ES-I3 (cell line): Measurements from ENCODE around the gene CRADD.

ENCODE experiments used
- H3K36me3 ChIP-seq: 2 replicates; pipeline ENCODE4 v1.6.1; 2013; ENCODE audit warnings: mild to moderate bottlenecking, low read length, control low read depth, moderate library complexity; ENCODE audit not compliant: insufficient read depth
- H3K4me1 ChIP-seq: 2 replicates; pipeline ENCODE4 v1.6.1; 2013; ENCODE audit warnings: mild to moderate bottlenecking, control low read depth, low read length; ENCODE audit not compliant: insufficient read depth
- H3K9ac ChIP-seq: 2 replicates; pipeline ENCODE4 v1.6.1; 2013; ENCODE audit warnings: low read depth, mild to moderate bottlenecking, low read length, moderate library complexity
- H3K9me3 ChIP-seq: 2 replicates; pipeline ENCODE4 v1.6.1; 2013; ENCODE audit warnings: mild to moderate bottlenecking, low read length, moderate library complexity; ENCODE audit not compliant: control insufficient read depth, insufficient read depth

CRADD gene

GRCh38 chr12:93889516-93890212 is 212.5 kb downstream of the CRADD start:
- peaks cover 10% of the 10 kb centered on the region for H3K4me1 ChIP-seq
- no peaks in the 10 kb centered on the region for H3K36me3 ChIP-seq
- H3K9ac ChIP-seq: no peak overlapping the region
- no peaks in the 10 kb centered on the region for H3K9me3 ChIP-seq

- no peaks in the 10 kb centered on the region; the same call in 1 of the 2 replicates for H3K9me3 ChIP-seq
- H3K4me1 ChIP-seq: peaks cover 9% of the 10 kb centered on the region; the same call in 1 of the 2 replicates
- H3K9ac ChIP-seq: no peak overlapping the region
- H3K36me3 ChIP-seq: no peaks in the 10 kb centered on the region
Measured at GRCh38 chr12:93892423-93893268, 215.5 kb downstream of the CRADD start.

GRCh38 chr12:93894391-93895088 is 217.4 kb downstream of the CRADD start:
- Histone ChIP-seq H3K9me3 (no peaks in the 10 kb centered on the region; the same call in 1 of the 2 replicates), H3K9ac (no peak overlapping the region), H3K36me3 (no peaks in the 10 kb centered on the region), H3K4me1 (peaks cover 9% of the 10 kb centered on the region; the same call in 1 of the 2 replicates)

- no peaks in the 10 kb centered on the region; the same call in 1 of the 2 replicates for H3K9me3 ChIP-seq
- no peaks in the 10 kb centered on the region for H3K36me3 ChIP-seq
- H3K4me1 ChIP-seq: peaks cover 9% of the 10 kb centered on the region; the same call in 1 of the 2 replicates
- H3K9ac ChIP-seq: no peak overlapping the region
Measured at GRCh38 chr12:93895089-93895445, 217.9 kb downstream of the CRADD start.

GRCh38 chr12:93896427-93896826 is 219.3 kb downstream of the CRADD start:
- Histone ChIP-seq H3K36me3 (no peaks in the 10 kb centered on the region), H3K4me1 (peaks cover 9% of the 10 kb centered on the region; the same call in 1 of the 2 replicates), H3K9me3 (no peaks in the 10 kb centered on the region; the same call in 1 of the 2 replicates), H3K9ac (no peak overlapping the region)

- Histone ChIP-seq H3K9ac (no peak overlapping the region), H3K36me3 (no peaks in the 10 kb centered on the region), H3K9me3 (peaks cover 1% of the 10 kb centered on the region; the same call in 1 of the 2 replicates), H3K4me1 (peaks cover 9% of the 10 kb centered on the region; the same call in 1 of the 2 replicates)
Measured at GRCh38 chr12:93896952-93897351, 219.8 kb downstream of the CRADD start.

- Histone ChIP-seq H3K9me3 (peaks cover 7% of the 10 kb centered on the region), H3K36me3 (no peaks in the 10 kb centered on the region), H3K4me1 (no peaks in the 10 kb centered on the region), H3K9ac (no peak overlapping the region)
Measured at GRCh38 chr12:93901739-93902138, 224.6 kb downstream of the CRADD start.

GRCh38 chr12:93902192-93902591 is 225.0 kb downstream of the CRADD start:
- no peaks in the 10 kb centered on the region for H3K36me3 ChIP-seq
- H3K4me1 ChIP-seq: no peaks in the 10 kb centered on the region
- H3K9me3 ChIP-seq: peaks cover 7% of the 10 kb centered on the region
- no peak overlapping the region for H3K9ac ChIP-seq

- no peak overlapping the region for H3K9ac ChIP-seq
- peaks cover 7% of the 10 kb centered on the region for H3K9me3 ChIP-seq
- no peaks in the 10 kb centered on the region for H3K4me1 ChIP-seq
- H3K36me3 ChIP-seq: no peaks in the 10 kb centered on the region
Measured at GRCh38 chr12:93902736-93903562, 225.8 kb downstream of the CRADD start.

GRCh38 chr12:93904124-93904523 is 226.9 kb downstream of the CRADD start:
- H3K9me3 ChIP-seq: peaks cover 7% of the 10 kb centered on the region
- H3K9ac ChIP-seq: no peak overlapping the region
- no peaks in the 10 kb centered on the region for H3K4me1 ChIP-seq
- no peaks in the 10 kb centered on the region for H3K36me3 ChIP-seq

- no peaks in the 10 kb centered on the region for H3K4me1 ChIP-seq
- no peaks in the 10 kb centered on the region for H3K36me3 ChIP-seq
- H3K9me3 ChIP-seq: 0 out of 2 replicates have a peak, but pooled peaks cover 5% of the 10 kb centered on the region
- H3K9ac ChIP-seq: no peak overlapping the region
Measured at GRCh38 chr12:93908264-93908663, 231.1 kb downstream of the CRADD start.

GRCh38 chr12:93908846-93909567 is 231.8 kb downstream of the CRADD start:
- H3K36me3 ChIP-seq: no peaks in the 10 kb centered on the region
- H3K9me3 ChIP-seq: 0 out of 2 replicates have a peak, but pooled peaks cover 5% of the 10 kb centered on the region
- no peaks in the 10 kb centered on the region for H3K4me1 ChIP-seq
- H3K9ac ChIP-seq: no peak overlapping the region

- H3K4me1 ChIP-seq: no peaks in the 10 kb centered on the region
- no peaks in the 10 kb centered on the region for H3K9me3 ChIP-seq
- H3K9ac ChIP-seq: no peak overlapping the region
- no peaks in the 10 kb centered on the region for H3K36me3 ChIP-seq
Measured at GRCh38 chr12:93911396-93911795, 234.2 kb downstream of the CRADD start.
